ENCODE results near the gene TFEC.

The TFEC gene

GRCh38 chr7:116021237-116021636 lies 9.3 kb downstream of the TFEC start:
- no peak for TF ChIP-seq CTCF (IDR thresholded peaks at IDR 0.05)

- no peak for TF ChIP-seq CTCF (IDR thresholded peaks at IDR 0.05)
Observed at GRCh38 chr7:116018731-116019130, 11.8 kb downstream of the TFEC start.

GRCh38 chr7:116013675-116014074 lies 16.9 kb downstream of the TFEC start:
- no peak for TF ChIP-seq CTCF (IDR thresholded peaks at IDR 0.05)

DNA sequence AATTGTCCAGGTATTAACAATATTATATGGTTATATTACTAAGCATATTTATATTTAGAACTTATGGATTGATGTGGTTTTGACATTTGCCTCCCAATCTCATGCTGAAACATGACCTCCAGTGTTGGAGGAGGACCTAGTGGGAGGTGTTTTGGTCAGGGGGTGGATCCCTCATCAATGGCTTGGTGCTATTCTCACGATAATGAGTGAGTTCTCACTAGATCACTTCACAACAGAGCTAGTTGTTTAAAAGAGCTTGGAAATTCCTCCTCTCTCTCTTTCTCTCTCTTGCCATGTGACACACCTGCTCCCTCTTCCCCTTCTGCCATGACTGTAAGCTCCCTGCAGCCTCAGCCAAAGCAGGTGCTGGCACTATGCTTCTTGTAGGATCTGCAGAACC lies 19.0 kb downstream of the TFEC start:
- TF ChIP-seq CTCF (IDR thresholded peaks at IDR 0.05) = no peak

GRCh38 chr7:115997221-115997620 lies 33.3 kb downstream of the TFEC start:
- TF ChIP-seq CTCF (IDR thresholded peaks at IDR 0.05) = no peak

- TF ChIP-seq CTCF (IDR thresholded peaks at IDR 0.05) = no peak
Observed at GRCh38 chr7:115995701-115996100, 34.9 kb downstream of the TFEC start.

DNA sequence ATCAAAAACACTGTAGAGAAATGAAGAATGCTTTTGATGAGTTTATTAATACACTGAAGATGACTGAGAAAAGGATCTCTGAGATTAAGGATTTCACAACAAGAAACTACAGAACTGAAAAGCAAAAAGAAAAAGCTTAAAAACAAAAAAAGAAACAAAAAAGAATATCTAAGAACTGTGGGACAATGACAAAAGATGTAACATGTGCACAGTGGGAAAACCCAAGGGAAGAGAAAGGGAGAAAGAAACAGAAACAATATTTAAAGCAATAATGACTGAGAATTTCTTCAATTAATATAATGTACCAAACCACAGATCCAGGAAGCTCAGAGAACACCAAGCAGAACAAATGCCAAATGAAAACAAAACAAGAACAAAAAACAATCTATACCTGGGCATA lies 42.2 kb downstream of the TFEC start:
- TF ChIP-seq CTCF (IDR thresholded peaks at IDR 0.05) = no peak

DNA sequence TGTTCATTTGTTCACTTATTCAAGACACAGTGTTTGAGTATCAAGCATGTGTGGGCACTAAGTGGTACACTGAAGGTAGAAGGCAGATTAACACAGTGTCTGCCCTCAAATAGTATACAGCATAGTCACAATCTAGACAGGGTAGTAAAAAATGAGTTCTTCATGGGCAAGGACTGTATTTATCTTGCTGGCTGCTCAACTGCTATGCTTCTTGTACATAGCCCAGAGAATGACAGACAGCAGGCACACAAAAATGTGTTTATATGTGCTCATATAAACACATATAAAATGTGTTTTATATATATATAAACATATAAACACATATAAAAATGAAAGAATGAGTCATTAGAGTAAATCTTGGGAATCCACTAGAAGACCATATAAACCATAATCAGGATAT lies 43.1 kb downstream of the TFEC start:
- TF ChIP-seq CTCF (IDR thresholded peaks at IDR 0.05) = no peak

All from LNCAP (cell line).